SK-N-SH (cell line): ENCODE results near the gene C1orf232. TPM values are rescaled to one million over a fixed set of nuclear protein-coding genes. Genes with fewer than 3 reads are reported as not detected.

ENCODE experiments used
- CTCF ChIA-PET: fragments of 300-600, 350-600 bp; formaldehyde crosslinking; extraction: SDS; loops from one replicate; lab custom pipeline; 2021; lab: Yijun Ruan, JAX
- POLR2A ChIA-PET: fragments of 350-600 bp; sonication (Branson Sonifier 250); formaldehyde crosslinking; extraction: SDS; loops from one replicate; lab custom pipeline; 2020; ENCODE audit warnings: antibody characterized with exemption, inconsistent platforms; lab: Yijun Ruan, JAX
- DNase-seq: peaks from one replicate; pipeline ENCODE4 v3.0.0; 2012
- H2AFZ ChIP-seq: fragments of 200-600 bp; sonication (generic); 2 replicates; pipeline ENCODE4 v1.8.1; 2016; ENCODE audit warnings: antibody characterized with exemption, mild to moderate bottlenecking, low read depth
- H3F3A ChIP-seq: fragments of 200-600 bp; sonication (generic); replicated peaks from 2 replicates; pipeline ENCODE3; 2016; ENCODE audit warnings: antibody characterized with exemption, mild to moderate bottlenecking; ENCODE audit not compliant: insufficient read depth
- H3K27ac ChIP-seq, 2 experiments: fragments of 200-500 bp in 1 of 2; fragments of 200-600 bp in 1 of 2; sonication (Bioruptor generic) in 1 of 2; sonication (generic), shearing (Covaris generic) in 1 of 2; 2 replicates each; pipeline versions ENCODE4 v1.5.1 to v1.6.1; 2014 to 2016; ENCODE audit warnings: low read depth in 2 of 2, inconsistent platforms in 1 of 2, low read length in 1 of 2, mild to moderate bottlenecking in 1 of 2, mixed read lengths in 1 of 2
- H3K27me3 ChIP-seq: fragments of 200-600 bp; sonication (generic), shearing (Covaris generic); 2 replicates; pipeline ENCODE4 v1.6.1; 2016; ENCODE audit warnings: mixed run types; ENCODE audit not compliant: insufficient read depth
- H3K36me3 ChIP-seq, 2 experiments: fragments of 200-500 bp in 1 of 2; fragments of 200-600 bp in 1 of 2; sonication (Bioruptor generic) in 1 of 2; sonication (generic) in 1 of 2; replicated peaks in 1 of 2; 2 replicates each; pipeline versions ENCODE3 to v1.5.1; 2014 to 2016; ENCODE audit warnings: low read length in 1 of 2, mild to moderate bottlenecking in 1 of 2; ENCODE audit not compliant: insufficient read depth in 2 of 2, control insufficient read depth in 1 of 2
- H3K4me1 ChIP-seq, 2 experiments: fragments of 200-500 bp in 1 of 2; fragments of 200-600 bp in 1 of 2; sonication (Bioruptor generic) in 1 of 2; sonication (generic), shearing (Covaris generic) in 1 of 2; 2 replicates each; pipeline versions ENCODE4 v1.5.1 to v1.6.1; 2014 to 2016; ENCODE audit warnings: low read depth in 1 of 2, low read length in 1 of 2, mixed run types in 1 of 2; ENCODE audit not compliant: insufficient read depth in 2 of 2, control insufficient read depth in 1 of 2
- H3K4me2 ChIP-seq: fragments of 200-600 bp; sonication (generic), shearing (Covaris generic); 2 replicates; pipeline ENCODE4 v1.6.1; 2017; ENCODE audit warnings: mixed run types
- H3K4me3 ChIP-seq, 2 experiments: fragments of 200-500 bp in 1 of 2; fragments of 200-600 bp in 1 of 2; sonication (Bioruptor generic) in 1 of 2; sonication (generic), shearing (Covaris generic) in 1 of 2; 2 replicates each; pipeline versions ENCODE4 v1.5.1 to v1.8.1; 2014 to 2016; ENCODE audit warnings: low read depth in 2 of 2, inconsistent platforms in 1 of 2, low read length in 1 of 2, mild to moderate bottlenecking in 1 of 2, mixed read lengths in 1 of 2, moderate library complexity in 1 of 2
- H3K79me2 ChIP-seq: fragments of 200-600 bp; sonication (generic); 2 replicates; pipeline ENCODE4 v1.8.1; 2017; ENCODE audit warnings: mild to moderate bottlenecking; ENCODE audit not compliant: insufficient read depth
- H3K9ac ChIP-seq: fragments of 200-600 bp; sonication (generic); 2 replicates; pipeline ENCODE4 v1.6.1; 2017; ENCODE audit warnings: mixed run types
- H3K9me2 ChIP-seq: fragments of 200-600 bp; sonication (generic); 2 replicates; pipeline ENCODE4 v1.6.1; 2017; ENCODE audit warnings: mixed run types
- H3K9me3 ChIP-seq: fragments of 200-600 bp; sonication (generic); 2 replicates; pipeline ENCODE4 v1.6.1; 2017; ENCODE audit warnings: mixed run types, mild to moderate bottlenecking, moderate library complexity
- H4K20me1 ChIP-seq: fragments of 200-600 bp; sonication (generic); 2 replicates; pipeline ENCODE4 v1.6.1; 2017; ENCODE audit warnings: mild to moderate bottlenecking, mixed run types; ENCODE audit not compliant: insufficient read depth
- ELF1 ChIP-seq: IDR thresholded peaks from 2 replicates; pipeline ENCODE4 v1.4.0; 2012
- FOXM1 ChIP-seq: IDR thresholded peaks from 2 replicates; pipeline ENCODE4 v1.4.0; 2012; ENCODE audit warnings: low read depth, mild to moderate bottlenecking
- GABPA ChIP-seq: IDR thresholded peaks from 2 replicates; pipeline ENCODE4 v1.4.0; 2012; ENCODE audit warnings: low read depth, mild to moderate bottlenecking
- NFIC ChIP-seq: IDR thresholded peaks from 2 replicates; pipeline ENCODE4 v1.4.0; 2012; ENCODE audit warnings: borderline replicate concordance
- NRF1 ChIP-seq: IDR thresholded peaks from 2 replicates; pipeline ENCODE4 v1.6.1; 2012; ENCODE audit warnings: low read depth, mild to moderate bottlenecking, low read length
- POLR2AphosphoS5 ChIP-seq: IDR thresholded peaks from 2 replicates; pipeline ENCODE4 v1.6.1; 2012; ENCODE audit warnings: low read depth, low read length
- RAD21 ChIP-seq: IDR thresholded peaks from 2 replicates; pipeline ENCODE4 v1.6.1; 2012; ENCODE audit warnings: mild to moderate bottlenecking, low read length
- RFX5 ChIP-seq: IDR thresholded peaks from 2 replicates; pipeline ENCODE4 v1.6.1; 2012; ENCODE audit warnings: mild to moderate bottlenecking, improper control_type of control experiment, low read length
- RXRA ChIP-seq: IDR thresholded peaks from 2 replicates; pipeline ENCODE4 v1.4.0; 2012; ENCODE audit warnings: low read depth, mild to moderate bottlenecking, borderline replicate concordance
- TAF1 ChIP-seq: IDR thresholded peaks from 2 replicates; pipeline ENCODE4 v1.6.1; 2012; ENCODE audit warnings: low read depth, mild to moderate bottlenecking, low read length, moderate library complexity, borderline replicate concordance
- TCF12 ChIP-seq: IDR thresholded peaks from 2 replicates; pipeline ENCODE4 v1.4.0; 2012
- TEAD4 ChIP-seq: IDR thresholded peaks from 2 replicates; pipeline ENCODE4 v1.4.0; 2012; ENCODE audit warnings: mild to moderate bottlenecking, borderline replicate concordance; ENCODE audit not compliant: insufficient read depth
- YY1 ChIP-seq: IDR thresholded peaks from 2 replicates; pipeline ENCODE4 v1.4.0; 2012; ENCODE audit warnings: low read depth, mild to moderate bottlenecking
- ZBTB33 ChIP-seq: IDR thresholded peaks from 2 replicates; pipeline ENCODE4 v1.4.0; 2012; ENCODE audit warnings: low read depth, borderline replicate concordance
- WGBS: methylation state at CpG from one replicate; pipeline ENCODE4 v1.1.6; 2017; ENCODE audit warnings: low lambda C conversion rate; 5-methylcytosine and 5-hydroxymethylcytosine counted together
- polyA plus RNA-seq, 3 experiments: library from polyadenylated mRNA; depleted of rRNA; stranded (reverse); fragments of >200 nt; gene quantifications; 2 replicates each; pipeline ENCODE4 v1.2.3, GENCODE V29; 2012
- TF ChIP-seq, protein P1 (sequence below): fragments of 200-600 bp; sonication (generic); IDR thresholded peaks from 2 replicates; pipeline ENCODE4 v1.6.1; 2017; ENCODE audit warnings: antibody characterized with exemption, mild to moderate bottlenecking, moderate library complexity
- TF ChIP-seq, protein P2 (sequence below): fragments of 150-350 bp; IDR thresholded peaks from 2 replicates; pipeline ENCODE4 v1.6.1; 2017; ENCODE audit warnings: antibody characterized with exemption, low read length, low read depth, borderline replicate concordance
- TF ChIP-seq, protein P3 (sequence below): fragments of 150-350 bp; IDR thresholded peaks from 2 replicates; pipeline ENCODE4 v1.6.1; 2016; ENCODE audit warnings: mild to moderate bottlenecking, low read depth, low read length
- TF ChIP-seq, protein P4 (sequence below): IDR thresholded peaks from 2 replicates; pipeline ENCODE4 v1.4.0; 2012; ENCODE audit warnings: low read depth

C1orf232 gene
- polyA plus RNA-seq, 1 of the 3 experiments (the other 2 are of a cell fraction): not detected

DNA sequence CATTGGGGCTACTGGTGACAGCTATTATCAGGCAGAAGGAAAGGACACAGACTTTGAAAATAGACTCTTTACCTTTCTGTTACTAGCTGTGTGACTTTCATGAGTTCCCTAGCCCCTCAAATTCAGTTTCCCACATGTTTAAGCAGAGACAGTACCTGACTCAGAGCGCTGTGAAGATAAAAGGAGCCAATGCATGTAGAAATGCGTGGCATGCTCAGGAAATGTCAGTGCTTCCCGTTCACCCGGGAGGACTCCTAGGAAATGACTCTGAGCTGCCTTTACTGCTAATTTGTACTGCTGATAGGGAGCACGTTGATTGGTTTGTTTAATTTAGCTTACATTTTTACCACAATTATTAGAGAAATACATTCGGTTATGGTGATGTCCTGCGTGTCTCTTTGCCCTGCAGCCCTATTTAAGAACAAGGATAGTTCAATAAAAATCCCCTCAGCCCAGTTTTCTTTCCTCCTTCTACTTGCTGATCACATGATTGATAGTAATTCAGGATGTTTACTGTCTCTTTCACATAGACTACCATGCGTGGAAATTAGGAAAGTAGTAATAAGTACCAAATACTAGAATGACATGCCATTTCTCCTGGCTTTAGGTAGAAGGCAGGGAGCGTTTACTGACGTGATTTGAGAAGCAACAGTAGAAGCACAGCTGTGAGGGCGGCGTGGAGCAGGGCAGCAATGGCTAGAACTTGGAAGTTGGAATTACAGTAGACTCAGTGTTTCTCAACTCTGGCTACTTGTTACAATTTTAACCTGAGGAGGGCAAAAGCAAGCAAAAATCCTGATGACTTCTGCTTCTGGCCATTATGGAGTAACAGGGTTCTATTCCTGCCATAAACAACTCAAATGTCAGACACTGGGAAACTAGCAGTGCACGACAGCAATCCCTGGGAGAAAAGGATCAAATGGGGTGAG is 41.3 kb downstream of the C1orf232 start:
- peaks cover 10 to 11% of the 10 kb centered on the region in 2 experiments for H3K36me3 ChIP-seq
- H3K9me3 ChIP-seq: no peaks in the 10 kb centered on the region
- H3K4me2 ChIP-seq: no peak overlapping the region
- H3K79me2 ChIP-seq: peaks cover 8% of the 10 kb centered on the region; the same call in 1 of the 2 replicates
- no peak overlapping the region for H3K27ac ChIP-seq
- no peak overlapping the region for H2AFZ ChIP-seq
- TF ChIP-seq NRF1 (no peak), TAF1 (no peak), RXRA (no peak), FOXM1 (no peak), NFIC (no peak), RFX5 (no peak), POLR2AphosphoS5 (no peak), ELF1 (no peak), TCF12 (no peak), RAD21 (no peak), GABPA (no peak), YY1 (no peak), ZBTB33 (no peak), TEAD4 (no peak)
- TF ChIP-seq, protein P1, sequence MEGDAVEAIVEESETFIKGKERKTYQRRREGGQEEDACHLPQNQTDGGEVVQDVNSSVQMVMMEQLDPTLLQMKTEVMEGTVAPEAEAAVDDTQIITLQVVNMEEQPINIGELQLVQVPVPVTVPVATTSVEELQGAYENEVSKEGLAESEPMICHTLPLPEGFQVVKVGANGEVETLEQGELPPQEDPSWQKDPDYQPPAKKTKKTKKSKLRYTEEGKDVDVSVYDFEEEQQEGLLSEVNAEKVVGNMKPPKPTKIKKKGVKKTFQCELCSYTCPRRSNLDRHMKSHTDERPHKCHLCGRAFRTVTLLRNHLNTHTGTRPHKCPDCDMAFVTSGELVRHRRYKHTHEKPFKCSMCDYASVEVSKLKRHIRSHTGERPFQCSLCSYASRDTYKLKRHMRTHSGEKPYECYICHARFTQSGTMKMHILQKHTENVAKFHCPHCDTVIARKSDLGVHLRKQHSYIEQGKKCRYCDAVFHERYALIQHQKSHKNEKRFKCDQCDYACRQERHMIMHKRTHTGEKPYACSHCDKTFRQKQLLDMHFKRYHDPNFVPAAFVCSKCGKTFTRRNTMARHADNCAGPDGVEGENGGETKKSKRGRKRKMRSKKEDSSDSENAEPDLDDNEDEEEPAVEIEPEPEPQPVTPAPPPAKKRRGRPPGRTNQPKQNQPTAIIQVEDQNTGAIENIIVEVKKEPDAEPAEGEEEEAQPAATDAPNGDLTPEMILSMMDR: no peak
- TF ChIP-seq, protein P2, sequence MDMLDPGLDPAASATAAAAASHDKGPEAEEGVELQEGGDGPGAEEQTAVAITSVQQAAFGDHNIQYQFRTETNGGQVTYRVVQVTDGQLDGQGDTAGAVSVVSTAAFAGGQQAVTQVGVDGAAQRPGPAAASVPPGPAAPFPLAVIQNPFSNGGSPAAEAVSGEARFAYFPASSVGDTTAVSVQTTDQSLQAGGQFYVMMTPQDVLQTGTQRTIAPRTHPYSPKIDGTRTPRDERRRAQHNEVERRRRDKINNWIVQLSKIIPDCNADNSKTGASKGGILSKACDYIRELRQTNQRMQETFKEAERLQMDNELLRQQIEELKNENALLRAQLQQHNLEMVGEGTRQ: no peak
- TF ChIP-seq, protein P3, sequence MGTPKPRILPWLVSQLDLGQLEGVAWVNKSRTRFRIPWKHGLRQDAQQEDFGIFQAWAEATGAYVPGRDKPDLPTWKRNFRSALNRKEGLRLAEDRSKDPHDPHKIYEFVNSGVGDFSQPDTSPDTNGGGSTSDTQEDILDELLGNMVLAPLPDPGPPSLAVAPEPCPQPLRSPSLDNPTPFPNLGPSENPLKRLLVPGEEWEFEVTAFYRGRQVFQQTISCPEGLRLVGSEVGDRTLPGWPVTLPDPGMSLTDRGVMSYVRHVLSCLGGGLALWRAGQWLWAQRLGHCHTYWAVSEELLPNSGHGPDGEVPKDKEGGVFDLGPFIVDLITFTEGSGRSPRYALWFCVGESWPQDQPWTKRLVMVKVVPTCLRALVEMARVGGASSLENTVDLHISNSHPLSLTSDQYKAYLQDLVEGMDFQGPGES: no peak
- TF ChIP-seq, protein P4, sequence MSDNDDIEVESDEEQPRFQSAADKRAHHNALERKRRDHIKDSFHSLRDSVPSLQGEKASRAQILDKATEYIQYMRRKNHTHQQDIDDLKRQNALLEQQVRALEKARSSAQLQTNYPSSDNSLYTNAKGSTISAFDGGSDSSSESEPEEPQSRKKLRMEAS: no peak
- POLR2A ChIA-PET: interaction anchor here (1.0 kb wide), 1 partner anchor 12 kb away, joined by 3 read pairs; no protein-coding TSS in a partner anchor
- no peak overlapping the region for H3K4me3 ChIP-seq
- no peak for DNase-seq
- CTCF ChIA-PET: interaction anchor here (0.8 to 11.3 kb wide), 6 partner anchors 15 to 35 kb away, joined by 3 to 91 read pairs (median 4); no protein-coding TSS in a partner anchor
- 92% methylated on average over 13 of the region's 13 CpGs for WGBS
- H3K9ac ChIP-seq: no peak overlapping the region
- peaks cover 15% of the 10 kb centered on the region for H3F3A ChIP-seq
- no peaks in the 10 kb centered on the region for H3K9me2 ChIP-seq
- no peaks in the 10 kb centered on the region; the same call in 1 of the 2 replicates for H4K20me1 ChIP-seq
- H3K4me1 ChIP-seq: peaks cover 0 to 8% of the 10 kb centered on the region in 2 experiments; a peak in 3 of 4 replicates
- H3K27me3 ChIP-seq: no peaks in the 10 kb centered on the region
